ENCODE results near the gene RPL3. TPM values are rescaled to one million over a fixed set of nuclear protein-coding genes. Genes with fewer than 3 reads are reported as not detected.
A peak's percentile ranks its signal among the peaks of the same experiment; 100 is the strongest.

The RPL3 gene
- 1,000 to 10,000 TPM; 1,197 to 1,581 TPM for total RNA-seq
- polyA plus RNA-seq (ENCODE audit: insufficient read length in 2 of 2), result 1,000 to 10,000 TPM; 1,671 to 1,853 TPM
- long read RNA-seq, donor 1, transcript RPL3-210 (2 exons, 616 nt), result minor isoform, 9 of 1,414 reads
- long read RNA-seq, donor 1, transcript RPL3-201 (10 exons, 1,442 nt), result major isoform, 1,058 of 1,414 reads
- long read RNA-seq, donor 1, transcript RPL3-202 (9 exons, 1,289 nt), result minor isoform, 102 of 1,414 reads
- long read RNA-seq, donor 1, transcript RPL3-217 (3 exons, 827 nt), result minor isoform, 23 of 1,414 reads
- long read RNA-seq, donor 1, partial matches to known transcripts, result 194 of 1,414 reads
- long read RNA-seq, donor 1, other reads (novel, unspliced or antisense), result 21 of 1,414 reads
- long read RNA-seq, donor 2, transcript RPL3-202 (9 exons, 1,289 nt), result minor isoform, 40 of 470 reads
- long read RNA-seq, donor 2, transcript RPL3-201 (10 exons, 1,442 nt), result major isoform, 336 of 470 reads
- long read RNA-seq, donor 2, transcript RPL3-217 (3 exons, 827 nt), result minor isoform, 9 of 470 reads
- long read RNA-seq, donor 2, partial matches to known transcripts, result 79 of 470 reads
- long read RNA-seq, donor 2, other reads (novel, unspliced or antisense), result 0 of 470 reads
- long read RNA-seq, donor 3, transcript RPL3-201 (10 exons, 1,442 nt), result major isoform, 456 of 681 reads
- long read RNA-seq, donor 3, transcript RPL3-202 (9 exons, 1,289 nt), result minor isoform, 59 of 681 reads
- long read RNA-seq, donor 3, transcript RPL3-210 (2 exons, 616 nt), result minor isoform, 10 of 681 reads
- long read RNA-seq, donor 3, transcript RPL3-217 (3 exons, 827 nt), result minor isoform, 16 of 681 reads
- long read RNA-seq, donor 3, partial matches to known transcripts, result 127 of 681 reads
- long read RNA-seq, donor 3, other reads (novel, unspliced or antisense), result 11 of 681 reads
- long read RNA-seq, donor 4, transcript RPL3-210 (2 exons, 616 nt), result minor isoform, 40 of 4,624 reads
- long read RNA-seq, donor 4, transcript RPL3-202 (9 exons, 1,289 nt), result minor isoform, 455 of 4,624 reads
- long read RNA-seq, donor 4, transcript RPL3-201 (10 exons, 1,442 nt), result major isoform, 2,958 of 4,624 reads
- long read RNA-seq, donor 4, transcript RPL3-217 (3 exons, 827 nt), result minor isoform, 34 of 4,624 reads
- long read RNA-seq, donor 4, partial matches to known transcripts, result 922 of 4,624 reads
- long read RNA-seq, donor 4, other reads (novel, unspliced or antisense), result 200 of 4,624 reads

GRCh38 chr22:39319284-39320022 lies at the start of gene RPL3:
RPL3 (minus strand) TSS chr22:39319623; CDS start chr22:39319597, 26 bp downstream.
- H3K27ac ChIP-seq (ENCODE audit: low read depth, low read length), result peak within 1 kb of the TSS; percentile 99
- peak within 1 kb of the TSS; percentile 77 for H3K4me3 ChIP-seq (ENCODE audit: low read depth, low read length)
- DNase-seq (ENCODE audit: low read depth in 4 of 6, low spot score in 6 of 6), result peak; percentile 98 to 100 (median 99)
- no peaks in the 10 kb centered on the region for H3K9me3 ChIP-seq (ENCODE audit: control insufficient read depth, insufficient read depth, low read length)
- H3K4me1 ChIP-seq (ENCODE audit: control insufficient read depth, insufficient read depth, low read length), result peaks cover 43% of the 10 kb centered on the region
- WGBS (ENCODE audit: insufficient coverage), result 0% methylated on average over 63 of the region's 65 CpGs
- peaks cover 40% of the 10 kb centered on the region for H3K36me3 ChIP-seq (ENCODE audit: control insufficient read depth, insufficient read depth, low read length)
- H3K27me3 ChIP-seq (ENCODE audit: control insufficient read depth, insufficient read depth, low read length), result no peaks in the 10 kb centered on the region

- H3K9me3 ChIP-seq (ENCODE audit: control insufficient read depth, insufficient read depth, low read length), result no peaks in the 10 kb centered on the region
- H3K27me3 ChIP-seq (ENCODE audit: control insufficient read depth, insufficient read depth, low read length), result no peaks in the 10 kb centered on the region
- H3K36me3 ChIP-seq (ENCODE audit: control insufficient read depth, insufficient read depth, low read length), result peaks cover 33% of the 10 kb centered on the region
- WGBS (ENCODE audit: insufficient coverage), result 89% methylated on average over 6 of the region's 6 CpGs
- peaks cover 9% of the 10 kb centered on the region for H3K4me1 ChIP-seq (ENCODE audit: control insufficient read depth, insufficient read depth, low read length)
- H3K4me3 ChIP-seq (ENCODE audit: low read depth, low read length), result no peak overlapping the region
- DNase-seq (ENCODE audit: low read depth in 4 of 6, low spot score in 6 of 6), result no peak
- H3K27ac ChIP-seq (ENCODE audit: low read depth, low read length), result no peak overlapping the region
These were observed 49.8 kb upstream of the RPL3 start for GRCh38 chr22:39369186-39369585.

- peaks cover 16% of the 10 kb centered on the region for H3K4me1 ChIP-seq (ENCODE audit: control insufficient read depth, insufficient read depth, low read length)
- H3K27ac ChIP-seq (ENCODE audit: low read depth, low read length), result no peak overlapping the region
- H3K27me3 ChIP-seq (ENCODE audit: control insufficient read depth, insufficient read depth, low read length), result no peaks in the 10 kb centered on the region
- H3K4me3 ChIP-seq (ENCODE audit: low read depth, low read length), result no peak overlapping the region
- peaks cover 30% of the 10 kb centered on the region for H3K36me3 ChIP-seq (ENCODE audit: control insufficient read depth, insufficient read depth, low read length)
- no peak for DNase-seq (ENCODE audit: low read depth in 4 of 6, low spot score in 6 of 6)
- WGBS (ENCODE audit: insufficient coverage), result 78% methylated on average over 5 of the region's 9 CpGs
- no peaks in the 10 kb centered on the region for H3K9me3 ChIP-seq (ENCODE audit: control insufficient read depth, insufficient read depth, low read length)
These were observed 49.1 kb upstream of the RPL3 start for GRCh38 chr22:39368461-39368911.

- Histone ChIP-seq H3K27me3 (ENCODE audit: control insufficient read depth, insufficient read depth, low read length) (no peaks in the 10 kb centered on the region), H3K36me3 (ENCODE audit: control insufficient read depth, insufficient read depth, low read length) (peaks cover 36% of the 10 kb centered on the region), H3K4me1 (ENCODE audit: control insufficient read depth, insufficient read depth, low read length) (peaks cover 22% of the 10 kb centered on the region), H3K27ac (ENCODE audit: low read depth, low read length) (no peak overlapping the region), H3K9me3 (ENCODE audit: control insufficient read depth, insufficient read depth, low read length) (no peaks in the 10 kb centered on the region), H3K4me3 (ENCODE audit: low read depth, low read length) (no peak overlapping the region)
- 95% methylated on average over 9 of the region's 9 CpGs for WGBS (ENCODE audit: insufficient coverage)
- no peak for DNase-seq (ENCODE audit: low read depth in 4 of 6, low spot score in 6 of 6)
These were observed 47.6 kb upstream of the RPL3 start for GRCh38 chr22:39367035-39367434.

GRCh38 chr22:39365492-39365780 lies 46.0 kb upstream of the RPL3 start:
- Histone ChIP-seq H3K27me3 (ENCODE audit: control insufficient read depth, insufficient read depth, low read length) (no peaks in the 10 kb centered on the region), H3K4me3 (ENCODE audit: low read depth, low read length) (no peak overlapping the region), H3K4me1 (ENCODE audit: control insufficient read depth, insufficient read depth, low read length) (peaks cover 22% of the 10 kb centered on the region), H3K36me3 (ENCODE audit: control insufficient read depth, insufficient read depth, low read length) (peaks cover 47% of the 10 kb centered on the region), H3K9me3 (ENCODE audit: control insufficient read depth, insufficient read depth, low read length) (no peaks in the 10 kb centered on the region), H3K27ac (ENCODE audit: low read depth, low read length) (no peak overlapping the region)
- WGBS (ENCODE audit: insufficient coverage), result 100% methylated on average over 3 of the region's 3 CpGs
- no peak for DNase-seq (ENCODE audit: low read depth in 4 of 6, low spot score in 6 of 6)

- H3K4me3 ChIP-seq (ENCODE audit: low read depth, low read length), result no peak overlapping the region
- H3K27ac ChIP-seq (ENCODE audit: low read depth, low read length), result no peak overlapping the region
- no peaks in the 10 kb centered on the region for H3K9me3 ChIP-seq (ENCODE audit: control insufficient read depth, insufficient read depth, low read length)
- WGBS (ENCODE audit: insufficient coverage), result 76% methylated on average over 10 of the region's 11 CpGs
- peaks cover 52% of the 10 kb centered on the region for H3K36me3 ChIP-seq (ENCODE audit: control insufficient read depth, insufficient read depth, low read length)
- peak in 1 of 6 donors; percentile 70 for DNase-seq (ENCODE audit: low read depth in 4 of 6, low spot score in 6 of 6)
- peaks cover 25% of the 10 kb centered on the region for H3K4me1 ChIP-seq (ENCODE audit: control insufficient read depth, insufficient read depth, low read length)
- no peaks in the 10 kb centered on the region for H3K27me3 ChIP-seq (ENCODE audit: control insufficient read depth, insufficient read depth, low read length)
These were observed 45.5 kb upstream of the RPL3 start for GRCh38 chr22:39364714-39365491.

GRCh38 chr22:39363751-39364515 lies 44.5 kb upstream of the RPL3 start:
- Histone ChIP-seq H3K4me3 (ENCODE audit: low read depth, low read length) (no peak overlapping the region), H3K4me1 (ENCODE audit: control insufficient read depth, insufficient read depth, low read length) (peaks cover 25% of the 10 kb centered on the region), H3K27ac (ENCODE audit: low read depth, low read length) (peak overlapping the region; percentile 11), H3K9me3 (ENCODE audit: control insufficient read depth, insufficient read depth, low read length) (no peaks in the 10 kb centered on the region), H3K27me3 (ENCODE audit: control insufficient read depth, insufficient read depth, low read length) (no peaks in the 10 kb centered on the region), H3K36me3 (ENCODE audit: control insufficient read depth, insufficient read depth, low read length) (peaks cover 62% of the 10 kb centered on the region)
- WGBS (ENCODE audit: insufficient coverage), result 44% methylated on average over 19 of the region's 19 CpGs
- DNase-seq (ENCODE audit: low read depth in 4 of 6, low spot score in 6 of 6), result peak in 1 of 6 donors; percentile 30

- Histone ChIP-seq H3K4me3 (ENCODE audit: low read depth, low read length) (no peak overlapping the region), H3K27ac (ENCODE audit: low read depth, low read length) (no peak overlapping the region), H3K9me3 (ENCODE audit: control insufficient read depth, insufficient read depth, low read length) (no peaks in the 10 kb centered on the region), H3K27me3 (ENCODE audit: control insufficient read depth, insufficient read depth, low read length) (no peaks in the 10 kb centered on the region), H3K4me1 (ENCODE audit: control insufficient read depth, insufficient read depth, low read length) (peaks cover 18% of the 10 kb centered on the region), H3K36me3 (ENCODE audit: control insufficient read depth, insufficient read depth, low read length) (peaks cover 60% of the 10 kb centered on the region)
- 76% methylated on average over 4 of the region's 4 CpGs for WGBS (ENCODE audit: insufficient coverage)
- DNase-seq (ENCODE audit: low read depth in 4 of 6, low spot score in 6 of 6), result no peak
These were observed 43.5 kb upstream of the RPL3 start for GRCh38 chr22:39362932-39363331.

All from spinal cord (tissue), 10 donors.